Astrocyte of the spinal cord (primary cell): Measurements from ENCODE around the gene GNG2.

Experiments
- DNase-seq: peaks from one replicate; pipeline ENCODE4 v3.0.0; 2011; ENCODE audit warnings: low read depth, low spot score
- H3K4me3 ChIP-seq: 2 replicates; pipeline ENCODE4 v1.5.1; 2011; ENCODE audit warnings: low read depth, mild to moderate bottlenecking, low read length, moderate library complexity
- in situ Hi-C: cut with HindIII; loops from 2 replicates; pipeline ENCODE4 v1.10.0; 2017; ENCODE audit warnings: low sequenced_read_pairs
- TF ChIP-seq, protein P1 (sequence below): IDR thresholded peaks from 2 replicates; pipeline ENCODE4 v1.5.1; 2012; ENCODE audit warnings: low read depth, mild to moderate bottlenecking, low read length, inconsistent platforms

Gene GNG2

DNA sequence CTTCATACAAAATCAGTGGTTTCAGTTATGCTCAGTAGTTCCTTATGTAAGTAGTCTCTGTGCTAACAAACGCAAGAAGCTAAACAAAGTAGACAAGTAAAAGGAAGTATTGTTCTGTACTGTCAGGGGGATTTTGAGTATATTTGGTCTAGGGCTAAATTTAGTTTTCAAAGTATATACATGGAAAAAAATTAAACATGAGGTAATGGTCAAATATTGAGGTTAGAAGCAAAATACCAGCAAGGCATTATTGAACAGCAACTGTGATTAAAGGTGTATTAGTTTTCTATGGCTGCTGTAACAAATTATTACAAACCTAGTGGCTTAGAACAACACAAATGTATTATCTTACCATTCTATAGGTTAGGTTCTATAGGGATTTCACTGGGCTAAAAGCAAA lies 18.8 kb downstream of the GNG2 start:
- in situ Hi-C loops: no loop called here
- DNase-seq: no peak
- TF ChIP-seq, protein P1, sequence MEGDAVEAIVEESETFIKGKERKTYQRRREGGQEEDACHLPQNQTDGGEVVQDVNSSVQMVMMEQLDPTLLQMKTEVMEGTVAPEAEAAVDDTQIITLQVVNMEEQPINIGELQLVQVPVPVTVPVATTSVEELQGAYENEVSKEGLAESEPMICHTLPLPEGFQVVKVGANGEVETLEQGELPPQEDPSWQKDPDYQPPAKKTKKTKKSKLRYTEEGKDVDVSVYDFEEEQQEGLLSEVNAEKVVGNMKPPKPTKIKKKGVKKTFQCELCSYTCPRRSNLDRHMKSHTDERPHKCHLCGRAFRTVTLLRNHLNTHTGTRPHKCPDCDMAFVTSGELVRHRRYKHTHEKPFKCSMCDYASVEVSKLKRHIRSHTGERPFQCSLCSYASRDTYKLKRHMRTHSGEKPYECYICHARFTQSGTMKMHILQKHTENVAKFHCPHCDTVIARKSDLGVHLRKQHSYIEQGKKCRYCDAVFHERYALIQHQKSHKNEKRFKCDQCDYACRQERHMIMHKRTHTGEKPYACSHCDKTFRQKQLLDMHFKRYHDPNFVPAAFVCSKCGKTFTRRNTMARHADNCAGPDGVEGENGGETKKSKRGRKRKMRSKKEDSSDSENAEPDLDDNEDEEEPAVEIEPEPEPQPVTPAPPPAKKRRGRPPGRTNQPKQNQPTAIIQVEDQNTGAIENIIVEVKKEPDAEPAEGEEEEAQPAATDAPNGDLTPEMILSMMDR: no peak
- H3K4me3 ChIP-seq: no peak overlapping the region

DNA sequence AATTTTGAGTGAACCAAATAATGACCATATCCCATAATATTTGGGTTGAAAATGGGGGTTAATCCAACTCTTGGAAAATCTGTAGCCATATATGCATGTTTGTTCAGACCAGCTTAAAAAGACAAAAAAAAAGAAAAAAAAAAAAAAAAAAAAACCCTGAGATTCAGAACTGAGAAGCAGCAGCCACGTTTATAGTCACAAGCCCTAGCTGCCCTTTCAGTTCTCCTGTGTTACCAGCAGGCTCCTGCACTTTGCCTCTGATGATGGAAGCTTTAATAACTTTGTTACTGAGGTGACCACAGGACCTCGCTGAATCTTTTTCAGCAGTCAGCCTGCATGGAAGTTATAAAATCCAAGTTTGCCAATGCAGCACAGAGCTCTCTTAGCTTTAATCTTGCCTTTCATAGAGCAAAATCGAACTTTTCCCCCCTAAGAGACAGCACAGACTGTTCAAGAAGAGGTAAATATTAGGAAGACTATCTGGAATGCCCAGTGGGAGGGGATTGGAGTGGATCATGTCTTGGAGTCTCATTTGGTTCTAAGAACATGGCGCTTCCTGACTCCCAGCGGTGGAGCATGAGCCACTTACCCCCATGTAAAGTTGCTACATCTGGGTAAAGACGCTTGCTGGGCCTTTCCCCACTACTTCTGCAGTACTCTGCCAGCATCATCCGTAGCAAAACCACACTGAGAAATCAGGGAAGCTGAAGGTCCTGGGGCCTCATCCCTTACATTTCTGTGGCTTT lies 20.6 kb downstream of the GNG2 start:
- TF ChIP-seq, protein P1: no peak
- in situ Hi-C loops: no loop called here
- H3K4me3 ChIP-seq: no peak overlapping the region
- DNase-seq: peak; percentile 59

GRCh38 chr14:51881636-51882035 lies 21.2 kb downstream of the GNG2 start:
- TF ChIP-seq, protein P1: no peak
- no peak for DNase-seq
- H3K4me3 ChIP-seq: no peak overlapping the region
- in situ Hi-C loops: no loop called here

GRCh38 chr14:51883232-51883631 lies 22.8 kb downstream of the GNG2 start:
- no peak for DNase-seq
- in situ Hi-C loops: no loop called here
- H3K4me3 ChIP-seq: no peak overlapping the region
- TF ChIP-seq, protein P1: no peak

DNA sequence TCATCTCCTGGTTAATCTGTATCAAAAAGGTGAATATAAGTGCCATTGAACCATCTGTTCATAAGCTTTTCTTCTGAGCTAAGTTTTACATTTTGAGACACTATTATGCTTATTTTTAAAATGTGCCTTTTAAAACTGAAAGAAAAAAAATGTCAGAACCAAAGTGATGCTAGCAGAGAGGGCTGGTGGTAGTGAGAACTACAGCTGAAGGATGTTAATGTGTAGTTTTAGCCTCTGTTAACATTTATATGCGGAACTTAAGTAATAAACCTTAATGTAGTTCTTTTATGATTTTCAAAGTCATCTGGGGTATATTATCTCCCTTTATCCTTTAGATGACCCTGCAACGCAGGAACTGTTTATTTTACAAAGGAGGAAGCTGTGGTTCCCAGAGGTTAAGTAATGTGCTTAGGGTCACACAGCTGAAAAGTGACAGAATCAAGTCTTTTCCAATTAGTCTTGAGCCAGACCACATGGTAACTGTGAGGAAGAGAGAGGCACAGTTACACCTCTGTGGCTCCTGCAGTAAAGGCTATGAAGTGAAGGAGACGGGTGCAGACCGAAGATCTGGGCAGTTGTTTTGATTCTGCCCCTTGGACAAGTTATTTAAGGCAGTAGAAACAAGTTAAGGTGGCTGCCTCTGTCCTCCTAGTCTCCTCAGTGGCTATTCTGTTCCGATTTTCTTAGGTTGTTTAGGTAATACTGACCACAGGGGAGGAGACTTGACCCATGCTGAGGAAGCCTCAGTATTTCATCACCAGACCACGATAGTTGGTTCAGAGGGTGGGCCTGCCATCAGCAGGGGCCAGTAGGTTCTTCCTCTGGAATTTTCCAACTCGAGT lies 23.9 kb downstream of the GNG2 start:
- no peak overlapping the region for H3K4me3 ChIP-seq
- DNase-seq: peak; percentile 72
- TF ChIP-seq, protein P1: no peak
- in situ Hi-C loops: no loop called here

DNA sequence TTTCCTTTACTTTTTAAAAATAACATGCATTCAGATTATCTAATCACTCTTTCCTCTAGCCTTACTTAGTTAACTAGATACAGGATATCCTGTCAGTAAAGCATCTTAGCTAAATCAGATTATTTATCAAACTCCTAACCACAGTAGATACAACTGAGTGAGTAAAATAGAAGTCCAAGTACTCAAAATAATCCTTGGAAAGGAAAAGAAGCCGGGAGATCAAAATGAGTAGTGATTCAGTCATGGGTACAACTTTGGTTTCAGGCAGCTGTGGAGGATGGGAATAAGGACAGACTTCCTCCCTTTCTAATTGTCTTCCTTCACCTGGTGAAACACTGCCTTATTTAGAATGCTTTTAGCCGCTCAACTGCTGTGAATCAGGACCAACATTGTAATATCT lies 29.4 kb downstream of the GNG2 start:
- in situ Hi-C loops: no loop called here
- no peak overlapping the region for H3K4me3 ChIP-seq
- DNase-seq: no peak

More for the DNA sequence above, 29.4 kb downstream of the GNG2 start:
- TF ChIP-seq, protein P1: no peak
